ENCODE results near the gene GATA2. TPM values are rescaled to one million over a fixed set of nuclear protein-coding genes. Genes with fewer than 3 reads are reported as not detected.
A peak's percentile ranks its signal among the peaks of the same experiment; 100 is the strongest.

Gene GATA2
- total RNA-seq, 1 donor from 2014 or later, result 12.9 TPM

- DNase-seq, result no peak
Measured at GRCh38 chr3:128472449-128473179, 20.4 kb downstream of the GATA2 start.

DNA sequence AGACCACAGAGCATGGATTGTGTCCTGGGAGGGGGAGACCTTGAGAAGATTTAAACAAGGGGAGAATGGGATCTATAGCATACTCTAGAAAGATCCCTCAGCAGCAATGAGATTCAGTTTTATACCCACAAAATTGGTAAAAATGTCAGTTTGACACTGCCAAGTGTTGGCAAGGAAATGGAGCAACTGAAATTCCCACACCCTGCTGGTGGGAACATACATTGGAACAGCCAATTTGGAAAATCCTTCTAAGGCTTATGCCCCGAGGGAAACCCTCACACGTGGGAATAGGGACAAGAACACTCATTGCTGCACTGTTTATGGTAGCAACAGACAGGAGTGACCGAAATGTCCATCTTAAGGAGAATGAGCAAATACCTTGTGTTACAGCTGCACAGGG lies 21.3 kb downstream of the GATA2 start:
- DNase-seq, result no peak

GRCh38 chr3:128471110-128471509 lies 21.9 kb downstream of the GATA2 start:
- no peak for DNase-seq

- DNase-seq, result no peak
Measured at GRCh38 chr3:128470134-128470899, 22.7 kb downstream of the GATA2 start.

GRCh38 chr3:128469556-128469955 lies 23.4 kb downstream of the GATA2 start:
- no peak for DNase-seq

DNA sequence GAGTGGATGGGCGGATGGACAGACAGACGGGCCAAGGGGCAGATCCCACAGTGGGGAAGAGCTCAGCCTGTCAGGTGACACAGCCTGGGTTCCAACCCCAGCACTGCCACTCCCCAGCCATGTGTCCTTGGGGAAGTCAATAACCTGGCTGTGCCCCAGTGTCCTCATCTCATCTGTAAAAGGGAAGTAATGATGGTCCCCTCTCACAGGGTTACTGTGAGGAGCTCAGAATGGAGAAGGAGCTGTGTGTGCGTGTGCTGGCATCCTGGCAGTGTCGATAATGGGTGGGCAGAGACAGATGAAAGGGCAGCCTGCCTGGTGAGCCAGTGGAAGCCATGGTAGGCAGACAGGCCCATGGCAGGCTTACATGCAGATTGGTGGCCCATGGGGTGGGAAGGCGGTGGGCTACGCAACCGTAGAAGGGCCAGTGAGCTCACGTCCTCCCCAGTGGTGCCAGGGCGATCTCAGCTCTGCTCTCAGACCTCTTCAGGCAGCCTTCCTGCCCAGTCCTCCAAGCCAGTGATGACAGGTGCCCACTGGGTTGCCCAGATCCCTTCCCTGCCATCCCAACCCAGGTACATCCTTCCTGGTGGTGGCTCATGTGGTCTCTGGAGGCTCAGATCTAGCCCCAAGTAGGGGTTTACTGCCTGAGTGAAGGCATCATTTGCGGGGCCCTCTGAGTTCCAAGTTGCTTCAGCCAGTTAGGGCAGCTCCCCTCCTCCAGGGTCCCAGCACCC lies 24.0 kb downstream of the GATA2 start:
- no peak for DNase-seq

- DNase-seq, result no peak
Measured at GRCh38 chr3:128468285-128468790, 24.7 kb downstream of the GATA2 start.

DNA sequence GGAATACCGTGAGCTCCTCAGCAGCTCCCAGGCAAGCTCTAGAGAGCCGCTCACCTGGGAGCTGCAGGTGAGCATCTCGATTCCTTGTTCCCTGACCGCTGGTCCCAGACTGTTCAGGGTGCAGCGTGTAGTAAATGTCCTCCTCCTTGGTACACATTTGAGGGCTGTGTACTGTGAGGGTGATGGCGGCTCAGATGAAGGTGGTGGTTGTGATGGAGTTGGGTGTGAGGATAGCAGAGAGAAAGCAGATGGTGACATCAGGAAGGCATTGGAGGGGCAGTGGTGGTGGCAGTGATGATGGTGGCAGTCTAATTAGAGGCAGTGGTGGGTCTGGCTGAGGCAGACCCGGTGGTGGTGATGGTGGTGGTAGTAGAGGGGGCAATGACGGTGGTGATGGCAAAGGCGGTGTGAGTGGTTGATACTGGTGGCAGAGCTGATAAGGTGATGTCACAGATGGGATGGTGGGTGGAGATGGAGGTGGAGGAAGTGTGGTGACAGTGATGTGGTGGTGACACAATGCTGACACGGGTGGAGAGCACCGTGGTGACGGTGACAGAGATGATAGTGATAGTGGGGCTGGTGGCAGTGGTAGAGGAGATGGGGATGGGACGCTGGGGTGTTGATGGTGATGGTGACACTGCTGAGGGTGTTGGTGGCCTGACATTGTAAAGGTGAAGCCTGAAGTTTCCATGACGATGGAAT lies 26.0 kb downstream of the GATA2 start, which contains the start of gene DNAJB8:
Gene DNAJB8 (minus strand): TSS at position 51 of the 702 bp plus-strand sequence. CDS start 3,645 bp downstream, outside the sequence.
- DNase-seq, result no peak

DNA sequence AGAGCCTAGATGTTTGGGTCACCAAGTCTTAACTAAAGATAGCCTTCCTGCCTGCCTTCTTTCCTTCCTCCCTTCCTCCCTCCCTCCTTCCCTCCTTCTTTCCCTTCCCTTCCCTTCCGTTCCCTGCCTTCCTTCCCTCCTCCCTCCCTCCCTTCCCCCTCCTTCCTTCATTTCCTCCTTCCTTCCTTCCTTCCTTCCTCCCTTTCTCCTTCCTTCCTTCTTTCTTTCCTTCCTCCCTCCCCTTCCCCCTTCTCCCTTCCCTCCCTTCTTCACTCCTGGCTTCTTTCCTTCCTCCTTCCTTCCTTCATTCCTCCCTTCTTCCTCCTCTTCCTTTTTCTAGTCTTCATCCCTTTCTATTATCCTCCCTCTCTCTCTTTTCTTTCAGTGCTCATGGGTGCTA lies 28.3 kb downstream of the GATA2 start:
- no peak for DNase-seq

DNA sequence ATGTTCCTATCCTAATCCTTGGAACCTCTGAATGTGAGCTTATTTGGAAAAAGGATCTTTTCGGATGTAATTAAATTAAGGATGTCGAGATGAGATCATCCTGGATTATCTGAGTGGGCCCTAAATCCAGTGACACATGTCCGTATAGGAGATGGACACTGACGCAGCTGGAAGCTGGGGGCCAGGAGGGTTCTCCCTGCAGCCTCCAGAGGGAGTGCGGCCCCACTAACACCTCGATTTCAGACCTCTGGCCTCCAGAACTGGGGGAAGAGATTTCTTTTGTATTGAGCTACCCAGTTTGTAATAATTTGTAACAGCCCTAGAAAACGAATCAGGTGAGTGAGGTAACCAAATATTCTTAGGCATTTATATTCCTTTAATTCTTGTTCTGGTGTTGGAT lies 28.8 kb downstream of the GATA2 start:
- peak; percentile 30 for DNase-seq

GRCh38 chr3:128463771-128464170 lies 29.2 kb downstream of the GATA2 start:
- DNase-seq, result no peak

DNA sequence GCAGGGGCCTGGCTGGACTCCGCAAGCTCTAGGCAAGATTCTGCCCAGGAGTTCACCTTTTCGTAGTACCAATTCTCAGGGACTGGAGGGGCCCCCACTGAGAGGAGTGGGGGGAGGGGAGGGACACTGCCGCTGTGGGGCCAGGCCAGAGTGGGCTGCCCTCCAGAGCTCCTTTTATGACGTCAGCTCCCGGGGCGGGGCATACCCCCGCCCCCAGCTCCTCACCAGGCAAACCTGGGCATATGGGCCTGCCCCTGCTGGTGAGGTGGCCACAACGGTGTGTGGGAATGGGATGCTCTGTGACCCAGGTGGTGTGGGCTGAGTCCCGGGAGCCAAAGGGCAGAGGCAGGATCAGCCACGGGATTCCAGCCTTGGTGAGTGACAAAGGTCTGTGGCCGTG lies 29.6 kb downstream of the GATA2 start:
- DNase-seq, result no peak

DNA sequence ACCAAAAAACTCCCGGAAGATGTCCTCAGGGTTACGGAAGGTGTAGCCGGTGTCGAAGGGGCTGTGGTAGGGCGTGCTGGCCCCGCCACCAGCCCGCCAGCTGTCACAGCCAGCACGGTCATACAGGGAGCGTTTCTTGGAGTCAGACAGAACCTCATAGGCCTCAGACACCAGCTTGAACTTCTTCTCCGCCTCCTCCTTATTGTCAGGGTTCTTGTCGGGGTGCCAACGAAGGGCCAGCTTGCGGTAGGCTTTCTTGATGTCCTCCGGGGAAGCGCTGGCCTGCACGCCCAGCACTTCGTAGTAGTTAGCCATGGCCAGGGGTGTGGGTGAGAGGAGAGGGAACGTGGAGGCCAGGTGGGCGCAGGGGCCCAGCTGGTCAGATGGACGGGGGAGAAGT lies 30.1 kb downstream of the GATA2 start:
- no peak for DNase-seq

- DNase-seq, result no peak
Measured at GRCh38 chr3:128462341-128462910, 30.6 kb downstream of the GATA2 start.

- no peak for DNase-seq
Measured at GRCh38 chr3:128461731-128462130, 31.3 kb downstream of the GATA2 start.

GRCh38 chr3:128459461-128459820 lies 33.6 kb downstream of the GATA2 start:
- no peak for DNase-seq

- no peak for DNase-seq
Measured at GRCh38 chr3:128458746-128459460, 34.1 kb downstream of the GATA2 start.

- DNase-seq, result no peak
Measured at GRCh38 chr3:128457937-128458336, 35.1 kb downstream of the GATA2 start.

DNA sequence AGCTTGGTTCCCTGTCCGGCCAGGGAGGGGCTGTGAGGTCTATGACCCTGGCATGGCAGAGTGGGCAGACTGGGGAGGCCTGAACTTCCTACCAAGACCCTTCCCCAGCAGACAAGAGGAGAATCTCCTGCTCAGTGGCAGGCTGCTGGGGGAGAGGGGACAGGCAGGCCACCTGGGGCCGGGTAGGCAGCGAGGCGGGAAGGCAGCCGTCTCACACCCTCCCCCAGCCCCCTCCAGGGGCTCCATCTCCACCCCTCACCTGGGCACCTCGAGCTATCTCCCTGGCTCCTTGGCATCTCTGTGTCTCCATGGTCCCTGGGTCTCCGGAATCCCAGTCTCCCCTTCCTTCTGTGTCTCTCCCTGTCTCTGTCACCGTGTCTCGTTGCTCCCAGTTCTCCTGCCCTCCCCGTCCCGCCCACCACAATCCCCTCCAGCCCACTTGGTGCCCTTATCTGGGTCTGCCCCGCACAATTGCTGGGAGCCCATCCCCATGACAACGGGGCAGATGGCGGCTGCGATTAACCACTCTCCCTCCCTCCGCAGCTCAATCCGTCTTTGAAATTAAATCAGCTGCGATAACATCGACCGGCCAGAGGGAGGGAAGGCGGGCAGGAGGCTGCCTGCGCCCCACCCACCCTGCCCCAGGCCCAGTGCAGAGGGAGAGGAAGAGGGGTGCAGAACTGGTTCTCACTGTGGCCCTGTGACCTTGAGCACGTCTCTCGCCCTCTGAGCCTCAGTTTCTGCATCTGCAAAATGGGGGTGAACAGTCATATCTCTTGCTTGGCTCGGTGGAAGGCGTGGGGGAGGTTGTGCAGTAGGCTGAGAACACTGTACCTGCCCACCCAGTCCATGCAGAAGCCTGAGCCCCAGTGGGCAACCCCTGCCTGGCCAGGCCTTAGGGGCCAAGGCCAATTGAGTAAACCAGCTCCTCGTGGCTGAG lies 36.0 kb downstream of the GATA2 start:
- no peak for DNase-seq
